Left lung (tissue), 10 donors: ENCODE measurements around the gene DPH3. TPM values are rescaled to one million over a fixed set of nuclear protein-coding genes. Genes with fewer than 3 reads are reported as not detected.

ENCODE experiments used
- ATAC-seq: fragments of 200-7000 bp; cut with Tn5 transposase; one replicate; pipeline ENCODE4 v1.9.1; 2020; ENCODE audit warnings: moderate library complexity
- DNase-seq, 4 donors: peaks; one replicate each; pipeline ENCODE4 v3.0.0-alpha.2; 2013 to 2020
- H3K27ac ChIP-seq, 2 donors: fragments of 200-600 bp; sonication (generic) in 1 of 2; one replicate each; pipeline versions ENCODE4 v1.5.0 to v1.8.0; 2020 to 2021
- H3K27me3 ChIP-seq, 2 donors: fragments of 200-600 bp; sonication (generic) in 1 of 2; one replicate each; pipeline versions ENCODE4 v1.5.0 to v1.8.0; 2020 to 2021
- H3K36me3 ChIP-seq, 2 donors: fragments of 200-600 bp; sonication (generic) in 1 of 2; one replicate each; pipeline versions ENCODE4 v1.5.0 to v1.8.0; 2020 to 2021
- H3K4me1 ChIP-seq, 2 donors: fragments of 200-600 bp; one replicate each; pipeline ENCODE4 v1.8.0; 2021
- H3K4me3 ChIP-seq, 2 donors: fragments of 200-600 bp; sonication (generic) in 1 of 2; one replicate each; pipeline versions ENCODE4 v1.5.0 to v1.8.0; 2020 to 2021; ENCODE audit warnings: mild to moderate bottlenecking in 1 of 2
- H3K9me3 ChIP-seq, 2 donors: fragments of 200-600 bp; sonication (generic) in 1 of 2; one replicate each; pipeline versions ENCODE4 v1.5.0 to v1.8.0; 2020 to 2021
- CTCF ChIP-seq, 2 donors: fragments of 200-600 bp; sonication (generic) in 1 of 2; IDR thresholded peaks; one replicate each; pipeline versions ENCODE4 v1.5.0 to v1.8.0; 2021; ENCODE audit warnings: antibody characterized with exemption in 2 of 2
- intact Hi-C, 2 donors: fragments of 100-400 bp; cut with DNase I; formaldehyde crosslinking; loops; one replicate each; pipeline versions ENCODE4 v1.11.2 to v1.14.2; 2022
- polyA plus RNA-seq, 6 donors: library from polyadenylated mRNA; unstranded; fragments of 120-200 nt; gene quantifications; one replicate each; pipeline ENCODE4 v1.2.1, GENCODE V29; 2013; ENCODE audit not compliant: insufficient read length in 6 of 6
- total RNA-seq, 2 donors: library from RNA; stranded (reverse); fragmentation: NEBNext Ultra II Directional; extraction: Animal tissue kit (Norgen Biotek cat#: 25700); gene quantifications; one replicate each; pipeline ENCODE4 v1.2.1, GENCODE V29; 2021
- donor health status: DM: no; HTN: yes; CAD: no.
- donor health status: DM: no; HTN: no; CAD: no.

Gene DPH3
- total and polyA plus RNA-seq, 8 donors, result 15.4 to 30.4 (median 18.9) TPM

- no peaks in the 10 kb centered on the region for H3K27me3 ChIP-seq
- H3K4me3 ChIP-seq, result no peak overlapping the region
- no peaks in the 10 kb centered on the region for H3K36me3 ChIP-seq
- H3K9me3 ChIP-seq, result no peaks in the 10 kb centered on the region
- H3K4me1 ChIP-seq, result peaks cover 4 to 25% of the 10 kb centered on the region in 2 donors
- DNase-seq (no peak), ATAC-seq (no peak)
- H3K27ac ChIP-seq, result no peak overlapping the region
- no peak for TF ChIP-seq CTCF (IDR thresholded peaks at IDR 0.05)
- intact Hi-C loops, result loop anchor here in 1 of 2 donors (5.0 kb wide), 2 partner anchors 202 to 432 kb away; no protein-coding TSS in a partner anchor
Measured at GRCh38 chr3:16249336-16249735, 15.4 kb downstream of the DPH3 start.

- Histone ChIP-seq H3K9me3 (no peaks in the 10 kb centered on the region), H3K4me1 (peaks cover 4 to 23% of the 10 kb centered on the region in 2 donors), H3K27me3 (no peaks in the 10 kb centered on the region), H3K27ac (no peak overlapping the region), H3K36me3 (no peaks in the 10 kb centered on the region), H3K4me3 (no peak overlapping the region)
- TF ChIP-seq CTCF (IDR thresholded peaks at IDR 0.05), result no peak
- intact Hi-C loops, result loop anchor here in 1 of 2 donors (5.0 kb wide), 2 partner anchors 201 to 431 kb away; no protein-coding TSS in a partner anchor
- DNase-seq (no peak), ATAC-seq (no peak)
Measured at GRCh38 chr3:16248556-16248955, 16.2 kb downstream of the DPH3 start.

- ATAC-seq, result peak; percentile 94
- no peaks in the 10 kb centered on the region for H3K9me3 ChIP-seq
- intact Hi-C loops, result loop anchor here in 1 of 2 donors (5.0 kb wide), 2 partner anchors 200 to 430 kb away; no protein-coding TSS in a partner anchor
- no peaks in the 10 kb centered on the region for H3K36me3 ChIP-seq
- peak; percentile 74 to 88 (median 82) for DNase-seq
- H3K27me3 ChIP-seq, result no peaks in the 10 kb centered on the region
- H3K27ac ChIP-seq, result no peak overlapping the region
- peaks cover 0 to 14% of the 10 kb centered on the region in 2 donors for H3K4me1 ChIP-seq
- TF ChIP-seq CTCF (IDR thresholded peaks at IDR 0.05), result peak; percentile 88 to 90
- no peak overlapping the region for H3K4me3 ChIP-seq
Measured at GRCh38 chr3:16247282-16248061, 17.3 kb downstream of the DPH3 start.

- Histone ChIP-seq H3K27ac (no peak overlapping the region), H3K4me1 (peaks cover 0 to 14% of the 10 kb centered on the region in 2 donors), H3K4me3 (no peak overlapping the region), H3K36me3 (no peaks in the 10 kb centered on the region), H3K9me3 (no peaks in the 10 kb centered on the region), H3K27me3 (no peaks in the 10 kb centered on the region)
- no peak for TF ChIP-seq CTCF (IDR thresholded peaks at IDR 0.05)
- DNase-seq (no peak), ATAC-seq (no peak)
- intact Hi-C loops, result loop anchor here in 1 of 2 donors (5.0 kb wide), 2 partner anchors 198 to 428 kb away; no protein-coding TSS in a partner anchor
Measured at GRCh38 chr3:16245609-16246008, 19.1 kb downstream of the DPH3 start.

- no peak overlapping the region for H3K27ac ChIP-seq
- no peaks in the 10 kb centered on the region for H3K9me3 ChIP-seq
- no peaks in the 10 kb centered on the region for H3K36me3 ChIP-seq
- no peak overlapping the region for H3K4me3 ChIP-seq
- DNase-seq, result no peak
- TF ChIP-seq CTCF (IDR thresholded peaks at IDR 0.05), result no peak
- no peaks in the 10 kb centered on the region for H3K27me3 ChIP-seq
- peaks cover 0 to 29% of the 10 kb centered on the region in 2 donors for H3K4me1 ChIP-seq
- intact Hi-C loops, result no loop called here
- no peak for ATAC-seq
Measured at GRCh38 chr3:16243706-16244490, 20.8 kb downstream of the DPH3 start.
